HepG2 (cell line): Measurements from ENCODE around the gene GPC6. TPM values are rescaled to one million over a fixed set of nuclear protein-coding genes. Genes with fewer than 3 reads are reported as not detected.

Experiments
- ATAC-seq: fragments of 200-7000 bp; cut with Tn5 transposase; 3 replicates; pipeline ENCODE4 v1.9.1; 2020; ENCODE audit warnings: mild to moderate bottlenecking, moderate library complexity
- BruUV-seq: library from RNA; stranded (reverse); fragments of 400-500 nt; replicated peaks from 2 replicates; lab custom pipeline; 2021; lab: Mats Ljungman, UMichigan
- CTCF ChIA-PET: fragments of 300-600 bp; formaldehyde crosslinking; extraction: SDS; loops from one replicate; lab custom pipeline; 2021; ENCODE audit warnings: low total read pairs, inconsistent platforms, low intra/inter-chr PET ratio; lab: Yijun Ruan, JAX
- POLR2A ChIA-PET: fragments of 350-600 bp; sonication (Branson Sonifier 250); formaldehyde crosslinking; loops from one replicate; lab custom pipeline; 2020; ENCODE audit warnings: antibody characterized with exemption, inconsistent platforms; lab: Yijun Ruan, JAX
- DNase-seq: peaks from one replicate; pipeline ENCODE4 v3.0.0-alpha.2; 2015; ENCODE audit warnings: low spot score
- FAIRE-seq: peaks from 3 replicates; lab custom pipeline; 2011; peaks lifted over from hg19 to GRCh38; lab: Jason Lieb, UNC
- H2AFZ ChIP-seq: one replicate; pipeline ENCODE4 v1.6.1; 2011; ENCODE audit warnings: low read length, inconsistent platforms
- H3K27ac ChIP-seq: fragments of 300-600 bp; 3 replicates; pipeline ENCODE4 v1.8.0; 2011; ENCODE audit warnings: mixed run types, mild to moderate bottlenecking, mixed read lengths, low read length, inconsistent platforms; ENCODE audit not compliant: insufficient read depth; ENCODE audit errors: extremely low read length
- H3K27me3 ChIP-seq, 2 experiments: fragments of 200-600 bp in 1 of 2; 2 replicates in 1 of 2; 3 replicates in 1 of 2; pipeline versions ENCODE4 v1.6.0 to v1.8.0; 2011; ENCODE audit warnings: low read length in 2 of 2, mild to moderate bottlenecking in 2 of 2, moderate library complexity in 2 of 2, inconsistent platforms in 1 of 2; ENCODE audit not compliant: insufficient read depth in 2 of 2, control insufficient read depth in 1 of 2
- H3K36me3 ChIP-seq, 2 experiments: fragments of 200-600 bp in 1 of 2; replicated peaks in 1 of 2; 2 replicates in 1 of 2; 3 replicates in 1 of 2; pipeline versions ENCODE4 v1.5.1 to v1.8.0; 2011; ENCODE audit warnings: low read length in 2 of 2, inconsistent platforms in 1 of 2; ENCODE audit not compliant: insufficient read depth in 2 of 2, control insufficient read depth in 1 of 2
- H3K4me1 ChIP-seq: 2 replicates; pipeline ENCODE4 v1.5.1; 2012; ENCODE audit warnings: low read length, inconsistent platforms; ENCODE audit not compliant: insufficient read depth
- H3K4me2 ChIP-seq: 2 replicates; pipeline ENCODE4 v1.6.0; 2011; ENCODE audit warnings: low read depth, low read length, inconsistent platforms
- H3K4me3 ChIP-seq, 3 experiments: fragments of 200-600 bp in 1 of 3; sonication (generic), shearing (Covaris generic) in 1 of 3; replicated peaks in 1 of 3; 2 replicates each; pipeline ENCODE4 v1.5.1; 2011 to 2016; ENCODE audit warnings: low read length in 3 of 3, inconsistent platforms in 2 of 3, low read depth in 2 of 3, mild to moderate bottlenecking in 2 of 3, control low read depth in 1 of 3, mixed read lengths in 1 of 3; ENCODE audit not compliant: insufficient read depth in 1 of 3
- H3K79me2 ChIP-seq: one replicate; pipeline ENCODE4 v1.6.1; 2011; ENCODE audit warnings: low read length, inconsistent platforms; ENCODE audit not compliant: insufficient read depth
- H3K9ac ChIP-seq: 2 replicates; pipeline ENCODE4 v1.6.0; 2011; ENCODE audit warnings: mild to moderate bottlenecking, low read depth, low read length, inconsistent platforms; ENCODE audit not compliant: insufficient read depth
- H3K9me3 ChIP-seq: 2 replicates; pipeline ENCODE4 v1.5.1; 2012; ENCODE audit warnings: mild to moderate bottlenecking, low read length
- H4K20me1 ChIP-seq: 2 replicates; pipeline ENCODE4 v1.6.0; 2011; ENCODE audit warnings: inconsistent platforms, mild to moderate bottlenecking, low read length, moderate library complexity; ENCODE audit not compliant: insufficient read depth
- ARID4A ChIP-seq: sonication (generic); formaldehyde crosslinking; IDR thresholded peaks from 2 replicates; pipeline ENCODE4 v1.5.0; 2020; ENCODE audit warnings: mild to moderate bottlenecking, missing genetic modification reagents, borderline replicate concordance
- FUBP1 ChIP-seq: sonication (generic); formaldehyde crosslinking; IDR thresholded peaks from 2 replicates; pipeline ENCODE4 v1.5.1; 2020; ENCODE audit warnings: missing genetic modification reagents, mild to moderate bottlenecking, borderline replicate concordance
- IRF1 ChIP-seq: sonication (generic); formaldehyde crosslinking; IDR thresholded peaks from 2 replicates; pipeline ENCODE4 v1.4.0; 2020; ENCODE audit warnings: low read depth, mild to moderate bottlenecking, missing genetic modification reagents
- MBNL3 ChIP-seq: fragments of 250-450 bp; sonication (Bioruptor Pico); conservative IDR thresholded peaks from 2 replicates; pipeline ENCODE4 v1.8.0; 2022; ENCODE audit warnings: mild to moderate bottlenecking, inconsistent platforms
- MYPOP ChIP-seq: sonication (generic); formaldehyde crosslinking; IDR thresholded peaks from 2 replicates; pipeline ENCODE4 v1.8.1; 2023; ENCODE audit warnings: mild to moderate bottlenecking, moderate library complexity, missing genetic modification reagents
- NR1H2 ChIP-seq: sonication (generic); formaldehyde crosslinking; IDR thresholded peaks from 2 replicates; pipeline ENCODE4 v1.8.1; 2022; ENCODE audit warnings: low read depth, missing genetic modification reagents, borderline replicate concordance
- POLR2A ChIP-seq, 2 experiments: IDR thresholded peaks; 2 replicates each; pipeline ENCODE4 v1.6.1; 2011; ENCODE audit warnings: low read depth in 2 of 2, low read length in 2 of 2, mild to moderate bottlenecking in 1 of 2, moderate library complexity in 1 of 2; ENCODE audit not compliant: insufficient read depth in 1 of 2
- PREB ChIP-seq: sonication (generic); formaldehyde crosslinking; IDR thresholded peaks from 2 replicates; pipeline ENCODE4 v1.4.0; 2020; ENCODE audit warnings: missing genetic modification reagents
- ZMYM4 ChIP-seq: sonication (generic); formaldehyde crosslinking; IDR thresholded peaks from 2 replicates; pipeline ENCODE4 v1.8.1; 2023; ENCODE audit warnings: mild to moderate bottlenecking, missing genetic modification reagents
- ZNF20 ChIP-seq: sonication (generic); formaldehyde crosslinking; IDR thresholded peaks from 2 replicates; pipeline ENCODE4 v1.4.0; 2020; ENCODE audit warnings: mild to moderate bottlenecking, moderate library complexity, missing genetic modification reagents
- ZNF766 ChIP-seq: sonication (generic); formaldehyde crosslinking; IDR thresholded peaks from 2 replicates; pipeline ENCODE4 v1.5.0; 2020; ENCODE audit warnings: missing genetic modification reagents, borderline replicate concordance
- WGBS: methylation state at CpG from one replicate; pipeline ENCODE4 v1.1.6; 2017; ENCODE audit warnings: low lambda C conversion rate; 5-methylcytosine and 5-hydroxymethylcytosine counted together
- in situ Hi-C: cut with HindIII; loops from 2 replicates; pipeline ENCODE4 v1.10.0; 2017; ENCODE audit warnings: low pct_unique_long_range_greater_than_20kb; ENCODE audit not compliant: extremely low pct_ligation_motif_present
- intact Hi-C: fragments of 100-400 bp; cut with micrococcal nuclease; formaldehyde crosslinking; loops from one replicate; pipeline ENCODE4 v1.10.0; 2022; ENCODE audit not compliant: unreplicated experiment
- polyA plus RNA-seq, 8 experiments: library from polyadenylated mRNA; depleted of rRNA in 3 of 8; stranded (reverse) in 7 of 8; unstranded in 1 of 8; fragments of >200 nt; fragmentation: Illumina TruSeq in 4 of 8; extraction: Trizol in 4 of 8; gene quantifications; 2 replicates each; pipeline versions ENCODE4 v1.2.1 to v1.2.3, GENCODE V29; 2011 to 2016; ENCODE audit warnings: low read depth in 4 of 8, missing spikeins in 1 of 8, mixed read lengths in 1 of 8; ENCODE audit not compliant: insufficient read depth in 1 of 8
- total RNA-seq, 5 experiments: library from RNA; depleted of rRNA; stranded (reverse); fragments of >200 nt; fragmentation: Illumina TruSeq; extraction: Trizol; gene quantifications; 2 replicates each; pipeline ENCODE4 v1.2.3, GENCODE V29; 2016; ENCODE audit warnings: low read depth in 1 of 5
- TF ChIP-seq, protein P1 (sequence below): IDR thresholded peaks from 2 replicates; pipeline ENCODE4 v1.6.1; 2016; ENCODE audit warnings: low read depth
- TF ChIP-seq, protein P2 (sequence below): sonication (generic); formaldehyde crosslinking; IDR thresholded peaks from 2 replicates; pipeline ENCODE4 v1.4.0; 2020; ENCODE audit warnings: missing genetic modification reagents; ENCODE audit errors: not compliant biosample characterization

GPC6 gene
- total and polyA plus RNA-seq, 2 of the 13 experiments (the other 11 are each of a cell fraction or from before 2014, with no cell fraction given), result 24.5 to 33.9 TPM

- H3K4me1 ChIP-seq, result peaks cover 2% of the 10 kb centered on the region
- no peak overlapping the region for H3K9ac ChIP-seq
- H3K27me3 ChIP-seq, result no peaks in the 10 kb centered on the region
- CTCF ChIA-PET, result no interaction called here
- WGBS, result 94% methylated on average over 5 of the region's 5 CpGs
- H4K20me1 ChIP-seq, result no peaks in the 10 kb centered on the region
- FAIRE-seq, result no peak
- H2AFZ ChIP-seq, result no peak overlapping the region
- H3K4me2 ChIP-seq, result no peak overlapping the region
- H3K27ac ChIP-seq, result no peak overlapping the region
- BruUV-seq, result no TSS peak
- no peak overlapping the region for H3K4me3 ChIP-seq
- no peaks in the 10 kb centered on the region for H3K9me3 ChIP-seq
- H3K79me2 ChIP-seq, result no peaks in the 10 kb centered on the region
- POLR2A ChIA-PET, result no interaction called here
- H3K36me3 ChIP-seq, result no peaks in the 10 kb centered on the region
- DNase-seq, result no peak
- ATAC-seq, result no peak
- in situ Hi-C loops (no loop called here), intact Hi-C loops (no loop called here)
- TF ChIP-seq MYPOP (CRISPR knock-in tag) (no peak), PREB (CRISPR knock-in tag) (no peak), IRF1 (CRISPR knock-in tag) (no peak), NR1H2 (no peak), ARID4A (no peak), MBNL3 (CRISPR knock-in tag) (no peak), POLR2A (IDR thresholded peaks at IDR 0.05; ENCODE audit: insufficient read depth in 1 of 2, low read depth in 2 of 2, low read length in 2 of 2) (no peak), FUBP1 (CRISPR knock-in tag) (no peak), ZMYM4 (CRISPR knock-in tag) (no peak), ZNF20 (CRISPR knock-in tag) (no peak), ZNF766 (CRISPR knock-in tag) (no peak)
- TF ChIP-seq, protein P1, sequence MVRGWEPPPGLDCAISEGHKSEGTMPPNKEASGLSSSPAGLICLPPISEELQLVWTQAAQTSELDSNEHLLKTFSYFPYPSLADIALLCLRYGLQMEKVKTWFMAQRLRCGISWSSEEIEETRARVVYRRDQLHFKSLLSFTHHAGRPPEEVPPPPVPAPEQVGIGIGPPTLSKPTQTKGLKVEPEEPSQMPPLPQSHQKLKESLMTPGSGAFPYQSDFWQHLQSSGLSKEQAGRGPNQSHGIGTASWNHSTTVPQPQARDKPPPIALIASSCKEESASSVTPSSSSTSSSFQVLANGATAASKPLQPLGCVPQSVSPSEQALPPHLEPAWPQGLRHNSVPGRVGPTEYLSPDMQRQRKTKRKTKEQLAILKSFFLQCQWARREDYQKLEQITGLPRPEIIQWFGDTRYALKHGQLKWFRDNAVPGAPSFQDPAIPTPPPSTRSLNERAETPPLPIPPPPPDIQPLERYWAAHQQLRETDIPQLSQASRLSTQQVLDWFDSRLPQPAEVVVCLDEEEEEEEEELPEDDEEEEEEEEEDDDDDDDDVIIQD (CRISPR knock-in tag), result no peak
- TF ChIP-seq, protein P2, sequence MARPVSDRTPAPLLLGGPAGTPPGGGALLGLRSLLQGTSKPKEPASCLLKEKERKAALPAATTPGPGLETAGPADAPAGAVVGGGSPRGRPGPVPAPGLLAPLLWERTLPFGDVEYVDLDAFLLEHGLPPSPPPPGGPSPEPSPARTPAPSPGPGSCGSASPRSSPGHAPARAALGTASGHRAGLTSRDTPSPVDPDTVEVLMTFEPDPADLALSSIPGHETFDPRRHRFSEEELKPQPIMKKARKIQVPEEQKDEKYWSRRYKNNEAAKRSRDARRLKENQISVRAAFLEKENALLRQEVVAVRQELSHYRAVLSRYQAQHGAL (CRISPR knock-in tag), result no peak
Measured at GRCh38 chr13:94268661-94269060, 1042.1 kb downstream of the GPC6 start.
